Tibial nerve (tissue), 4 donors: ENCODE data around the gene REPS1.

Experiments
- CTCF ChIP-seq, 5 experiments: fragments of 200-600 bp in 3 of 5; fragments of 450-650 bp in 2 of 5; sonication (generic) in 3 of 5; IDR thresholded peaks; one replicate each; pipeline ENCODE4 v1.5.1; 2016 to 2019; ENCODE audit warnings: antibody characterized with exemption in 5 of 5, mild to moderate bottlenecking in 3 of 5, moderate library complexity in 2 of 5
- EP300 ChIP-seq, 2 donors: sonication (generic); formaldehyde crosslinking; IDR thresholded peaks; one replicate each; pipeline ENCODE4 v1.6.1; 2017; ENCODE audit warnings: antibody characterized with exemption in 2 of 2, mild to moderate bottlenecking in 1 of 2
- POLR2A ChIP-seq, 2 donors: fragments of 450-650 bp; IDR thresholded peaks; one replicate each; pipeline ENCODE4 v1.6.1; 2017; ENCODE audit warnings: antibody characterized with exemption in 2 of 2, mild to moderate bottlenecking in 2 of 2, moderate library complexity in 2 of 2

- TF ChIP-seq CTCF (IDR thresholded peaks at IDR 0.05) (no peak), EP300 (IDR thresholded peaks at IDR 0.05) (no peak), POLR2A (IDR thresholded peaks at IDR 0.05) (no peak)
These were observed 67.1 kb downstream of the REPS1 start for GRCh38 chr6:138920906-138921305.
